Parathyroid adenoma (tissue), 2 donors: Measurements from ENCODE around the gene TNFRSF14.

Source experiments
- H2AFZ ChIP-seq: fragments of 300-600 bp; sonication (generic); one replicate; pipeline ENCODE4 v1.7.0; 2017; ENCODE audit warnings: antibody characterized with exemption, mild to moderate bottlenecking
- H3K27ac ChIP-seq: fragments of 300-600 bp; sonication (generic); one replicate; pipeline ENCODE4 v1.7.0; 2017
- H3K27me3 ChIP-seq: fragments of 300-600 bp; sonication (generic); one replicate; pipeline ENCODE4 v1.7.0; 2017; ENCODE audit warnings: low read length; ENCODE audit not compliant: control insufficient read depth, insufficient read depth
- H3K36me3 ChIP-seq: fragments of 300-600 bp; sonication (generic); one replicate; pipeline ENCODE4 v1.7.0; 2017; ENCODE audit warnings: low read length; ENCODE audit not compliant: control insufficient read depth, insufficient read depth
- H3K4me1 ChIP-seq: fragments of 300-600 bp; sonication (generic); one replicate; pipeline ENCODE4 v1.7.0; 2017; ENCODE audit warnings: control low read depth
- H3K4me2 ChIP-seq: fragments of 300-600 bp; sonication (generic); one replicate; pipeline ENCODE4 v1.7.0; 2017; ENCODE audit warnings: low read length
- H3K4me3 ChIP-seq: fragments of 300-600 bp; sonication (generic); one replicate; pipeline ENCODE4 v1.7.0; 2017; ENCODE audit warnings: low read depth, low read length
- H3K79me2 ChIP-seq: fragments of 300-600 bp; sonication (generic); one replicate; pipeline ENCODE4 v1.7.0; 2017; ENCODE audit warnings: control low read depth
- H3K9ac ChIP-seq: fragments of 300-600 bp; sonication (generic); one replicate; pipeline ENCODE4 v1.7.0; 2017; ENCODE audit warnings: mild to moderate bottlenecking
- H3K9me3 ChIP-seq: fragments of 300-600 bp; sonication (generic); one replicate; pipeline ENCODE4 v1.7.0; 2017; ENCODE audit warnings: low read length; ENCODE audit not compliant: control insufficient read depth
- TF ChIP-seq, protein P1 (sequence below): fragments of 300-600 bp; sonication (generic); IDR thresholded peaks from one replicate; pipeline ENCODE4 v1.7.0; 2017; ENCODE audit warnings: antibody characterized with exemption, mild to moderate bottlenecking
- donor health status: primary hyperparathyroidism.

The TNFRSF14 gene

DNA sequence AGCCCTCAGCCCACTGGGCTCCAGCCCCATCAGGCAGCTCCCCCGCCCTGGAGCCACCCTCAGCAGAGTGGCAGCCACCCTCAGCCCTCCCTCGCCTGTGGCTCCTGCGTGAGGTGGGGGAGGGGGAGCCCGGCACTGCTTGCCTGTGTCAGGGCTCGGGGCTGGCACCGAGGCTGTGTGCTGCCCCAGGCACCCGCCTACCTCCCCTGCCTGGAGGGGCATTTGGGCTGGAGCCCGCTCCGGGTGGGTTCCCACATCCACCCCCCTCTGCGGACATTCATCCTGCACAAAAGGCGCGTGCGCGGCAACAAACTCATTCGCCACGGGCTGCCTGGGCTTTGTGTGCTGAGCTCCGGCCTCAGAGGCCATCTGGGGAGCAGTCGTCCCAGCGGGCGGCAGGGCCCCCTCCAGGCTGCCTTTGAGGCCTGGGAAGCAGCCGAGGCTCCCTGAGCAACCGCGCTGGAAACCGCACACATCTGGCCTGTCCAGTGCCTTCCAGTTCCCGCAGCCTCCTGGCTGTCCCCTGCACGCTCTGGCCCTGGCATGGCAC lies 12.6 kb upstream of the TNFRSF14 start:
- Histone ChIP-seq H3K9me3 (no peaks in the 10 kb centered on the region), H3K4me1 (peaks cover 8% of the 10 kb centered on the region)

DNA sequence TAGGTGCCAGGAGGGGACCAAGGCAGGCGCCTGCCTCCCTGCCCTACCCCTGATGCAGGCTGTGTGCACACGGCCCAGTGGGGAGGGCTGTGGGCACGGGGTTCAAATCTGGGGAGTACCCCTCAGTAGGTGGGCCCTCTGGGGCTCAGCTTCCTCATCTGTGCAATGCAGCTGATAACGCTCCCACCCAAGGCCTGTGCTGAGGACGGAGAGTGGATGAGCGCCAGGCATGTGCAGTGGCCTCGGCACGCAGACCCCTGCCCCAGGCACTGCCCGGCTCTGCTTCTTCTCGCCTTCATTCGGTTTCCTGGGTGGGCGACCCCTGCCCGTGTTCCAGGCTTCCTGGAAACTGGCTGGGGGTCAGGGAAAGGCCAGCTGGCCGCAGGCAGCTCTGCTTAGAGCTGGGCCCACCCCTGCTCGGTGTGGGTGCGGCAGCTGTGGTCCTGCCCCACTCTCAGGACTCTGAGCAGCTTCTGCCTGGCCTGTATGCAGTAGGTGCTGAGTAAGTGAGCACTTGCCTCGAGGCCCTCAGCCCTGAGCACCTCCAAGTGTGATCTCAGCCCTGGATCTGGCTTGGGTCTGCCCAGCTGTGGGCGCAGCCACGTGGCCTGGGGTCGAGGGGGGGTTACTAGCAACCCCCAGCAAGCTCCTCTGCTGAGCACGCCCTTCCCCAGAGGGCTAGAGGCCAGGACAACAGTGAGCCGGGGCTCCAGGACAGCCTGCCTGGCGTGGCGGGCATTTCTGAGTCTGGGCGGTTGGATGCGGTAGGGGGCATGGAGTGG lies 11.9 kb upstream of the TNFRSF14 start:
- H3K9ac ChIP-seq, result no peak overlapping the region

More for the DNA sequence above, 12.6 kb upstream of the TNFRSF14 start:
- no peak overlapping the region for H3K4me3 ChIP-seq
- no peaks in the 10 kb centered on the region for H3K36me3 ChIP-seq
- peak overlapping the region; percentile 56 for H2AFZ ChIP-seq
- no peaks in the 10 kb centered on the region for H3K27me3 ChIP-seq
- no peak overlapping the region for H3K9ac ChIP-seq
- no peaks in the 10 kb centered on the region for H3K79me2 ChIP-seq
- TF ChIP-seq, protein P1, sequence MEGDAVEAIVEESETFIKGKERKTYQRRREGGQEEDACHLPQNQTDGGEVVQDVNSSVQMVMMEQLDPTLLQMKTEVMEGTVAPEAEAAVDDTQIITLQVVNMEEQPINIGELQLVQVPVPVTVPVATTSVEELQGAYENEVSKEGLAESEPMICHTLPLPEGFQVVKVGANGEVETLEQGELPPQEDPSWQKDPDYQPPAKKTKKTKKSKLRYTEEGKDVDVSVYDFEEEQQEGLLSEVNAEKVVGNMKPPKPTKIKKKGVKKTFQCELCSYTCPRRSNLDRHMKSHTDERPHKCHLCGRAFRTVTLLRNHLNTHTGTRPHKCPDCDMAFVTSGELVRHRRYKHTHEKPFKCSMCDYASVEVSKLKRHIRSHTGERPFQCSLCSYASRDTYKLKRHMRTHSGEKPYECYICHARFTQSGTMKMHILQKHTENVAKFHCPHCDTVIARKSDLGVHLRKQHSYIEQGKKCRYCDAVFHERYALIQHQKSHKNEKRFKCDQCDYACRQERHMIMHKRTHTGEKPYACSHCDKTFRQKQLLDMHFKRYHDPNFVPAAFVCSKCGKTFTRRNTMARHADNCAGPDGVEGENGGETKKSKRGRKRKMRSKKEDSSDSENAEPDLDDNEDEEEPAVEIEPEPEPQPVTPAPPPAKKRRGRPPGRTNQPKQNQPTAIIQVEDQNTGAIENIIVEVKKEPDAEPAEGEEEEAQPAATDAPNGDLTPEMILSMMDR, result no peak
- H3K4me2 ChIP-seq, result no peak overlapping the region
- H3K27ac ChIP-seq, result no peak overlapping the region

DNA sequence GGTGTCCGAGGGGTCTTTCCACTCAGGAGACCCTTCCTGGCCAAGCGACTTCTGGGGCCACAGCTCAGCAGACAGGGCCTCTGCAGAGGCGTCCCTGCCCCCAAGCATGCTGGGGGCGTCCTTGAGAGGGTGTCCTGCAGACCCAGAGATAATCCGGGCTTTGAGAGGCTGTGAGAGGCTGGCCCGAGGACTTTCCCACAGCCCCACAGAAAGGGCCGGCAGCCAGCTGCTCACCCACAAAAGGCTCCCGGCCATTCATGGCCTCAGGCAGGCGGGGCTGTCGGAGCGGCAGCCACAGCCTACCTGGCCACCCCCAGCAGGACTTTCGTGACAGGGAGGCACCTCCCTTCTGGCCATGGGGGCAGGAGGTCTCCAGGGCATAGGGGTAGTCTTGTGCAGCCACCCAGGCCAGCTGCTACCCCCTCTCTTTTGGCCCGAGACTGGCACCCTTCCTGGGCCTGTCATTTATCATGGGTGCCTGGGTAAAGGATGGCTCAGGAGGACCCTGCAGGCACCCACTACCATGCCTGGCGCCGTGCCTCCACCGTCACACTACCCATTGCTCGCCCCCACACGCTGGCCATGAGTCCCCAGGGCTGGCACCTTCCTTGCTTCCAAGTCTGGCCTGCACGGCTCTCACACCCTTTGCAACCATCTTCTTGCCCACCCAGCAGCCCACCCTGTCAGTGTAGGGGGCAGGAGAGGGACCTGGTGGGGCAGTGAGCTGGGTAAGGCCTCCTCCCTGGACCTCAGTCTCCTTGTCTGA lies 11.1 kb upstream of the TNFRSF14 start:
- no peak overlapping the region for H3K4me2 ChIP-seq
- H2AFZ ChIP-seq, result no peak overlapping the region
- peaks cover 12% of the 10 kb centered on the region for H3K4me1 ChIP-seq
- H3K27ac ChIP-seq, result no peak overlapping the region
- H3K9ac ChIP-seq, result no peak overlapping the region
- H3K79me2 ChIP-seq, result no peaks in the 10 kb centered on the region
- no peak overlapping the region for H3K4me3 ChIP-seq
- no peaks in the 10 kb centered on the region for H3K36me3 ChIP-seq
- TF ChIP-seq, protein P1, result no peak
- H3K9me3 ChIP-seq, result no peaks in the 10 kb centered on the region
- H3K27me3 ChIP-seq, result no peaks in the 10 kb centered on the region

More for the DNA sequence above, 11.9 kb upstream of the TNFRSF14 start:
- Histone ChIP-seq H3K27ac (no peak overlapping the region), H3K27me3 (no peaks in the 10 kb centered on the region), H3K79me2 (no peaks in the 10 kb centered on the region), H3K36me3 (no peaks in the 10 kb centered on the region), H3K4me2 (no peak overlapping the region), H3K4me3 (no peak overlapping the region), H2AFZ (peak overlapping the region; percentile 56), H3K4me1 (peaks cover 12% of the 10 kb centered on the region), H3K9me3 (no peaks in the 10 kb centered on the region)
- TF ChIP-seq, protein P1, result no peak

DNA sequence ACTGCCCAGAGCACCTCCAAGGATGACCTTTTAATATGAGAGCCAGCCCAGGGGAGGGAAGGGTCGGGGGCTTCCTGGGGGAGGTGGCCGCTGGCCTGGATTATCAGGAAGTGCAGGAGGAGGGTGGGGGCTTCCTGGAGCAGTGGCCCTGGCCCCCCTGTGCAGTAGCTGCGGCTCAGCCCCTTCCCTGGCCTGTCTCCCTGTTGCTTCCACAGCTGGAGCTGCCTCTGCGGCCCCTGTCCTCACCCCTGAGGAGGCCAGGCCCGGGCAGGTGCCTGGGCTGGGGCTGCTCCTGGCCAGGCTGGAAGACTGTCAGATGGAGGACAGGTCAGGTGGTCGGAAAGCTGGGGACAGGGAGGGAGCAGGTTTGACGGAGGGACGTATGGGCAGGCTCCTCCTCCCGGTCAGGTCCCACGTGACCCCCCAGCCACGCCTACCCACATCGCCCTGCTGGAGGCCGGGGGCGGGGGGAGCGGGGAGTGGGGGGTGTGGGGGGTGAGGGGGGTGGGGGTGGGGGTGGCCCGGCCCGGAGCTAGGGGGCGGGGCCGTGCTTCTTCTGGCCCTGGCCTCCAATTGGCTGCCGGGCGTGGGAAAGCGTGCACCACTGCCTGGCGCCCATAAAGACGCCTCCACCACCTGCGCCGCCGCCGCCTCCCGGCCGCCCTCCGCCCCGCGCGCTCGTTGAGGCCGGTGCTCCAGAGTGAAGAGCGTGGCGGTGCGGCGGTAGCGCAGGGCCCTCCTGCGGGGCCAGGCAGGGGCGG lies 10.2 kb upstream of the TNFRSF14 start:
- TF ChIP-seq, protein P1, result no peak
- H3K27me3 ChIP-seq, result no peaks in the 10 kb centered on the region
- peak overlapping the region; percentile 53 for H3K4me3 ChIP-seq
- H3K4me1 ChIP-seq, result peaks cover 12% of the 10 kb centered on the region
- H3K27ac ChIP-seq, result peak overlapping the region; percentile 95
- H3K4me2 ChIP-seq, result peak overlapping the region; percentile 74
- H3K9me3 ChIP-seq, result no peaks in the 10 kb centered on the region
- no peaks in the 10 kb centered on the region for H3K36me3 ChIP-seq
- no peaks in the 10 kb centered on the region for H3K79me2 ChIP-seq
- H3K9ac ChIP-seq, result no peak overlapping the region
- H2AFZ ChIP-seq, result peak overlapping the region; percentile 62
